ENCODE data around the gene ATP9A.

ATP9A gene

GRCh38 chr20:51797357-51798025, 29.3 kb upstream of the ATP9A start (continued):
- TF ChIP-seq ZNF174 (tag by site-specific recombination; IDR thresholded peaks at IDR 0.05) (no peak), ZNF837 (tag by site-specific recombination; IDR thresholded peaks at IDR 0.05) (no peak), ZNF239 (tag by site-specific recombination; IDR thresholded peaks at IDR 0.05) (no peak), ZNF548 (tag by site-specific recombination; IDR thresholded peaks at IDR 0.05) (no peak), ZNF660 (tag by site-specific recombination; IDR thresholded peaks at IDR 0.05) (no peak), ZNF513 (tag by site-specific recombination; IDR thresholded peaks at IDR 0.05) (no peak), OSR2 (tag by site-specific recombination; IDR thresholded peaks at IDR 0.05) (peak; percentile 97), ZSCAN30 (tag by site-specific recombination; IDR thresholded peaks at IDR 0.05) (no peak; the same call in 1 of the 2 replicates), ZNF426 (tag by site-specific recombination; IDR thresholded peaks at IDR 0.05) (no peak), GLI4 (tag by site-specific recombination; IDR thresholded peaks at IDR 0.05) (no peak), ZFP69B (tag by site-specific recombination; IDR thresholded peaks at IDR 0.05) (no peak), ZNF132 (tag by site-specific recombination; IDR thresholded peaks at IDR 0.05; ENCODE audit: borderline replicate concordance) (no peak), ZNF184 (tag by site-specific recombination; IDR thresholded peaks at IDR 0.05) (no peak), ZNF404 (tag by site-specific recombination; IDR thresholded peaks at IDR 0.05) (no peak), OVOL3 (tag by site-specific recombination; IDR thresholded peaks at IDR 0.05) (0 out of 2 replicates have a peak, but pooled peaks have one; percentile 25), ZNF155 (tag by site-specific recombination; IDR thresholded peaks at IDR 0.05) (no peak), ZNF530 (tag by site-specific recombination; IDR thresholded peaks at IDR 0.05; ENCODE audit: low read depth) (no peak), ZNF626 (tag by site-specific recombination; IDR thresholded peaks at IDR 0.05) (no peak), ZNF544 (tag by site-specific recombination; IDR thresholded peaks at IDR 0.05) (no peak), ZNF830 (tag by site-specific recombination; IDR thresholded peaks at IDR 0.05; ENCODE audit: low read depth) (no peak), ZNF518A (tag by site-specific recombination; conservative IDR thresholded peaks at IDR 0.05; ENCODE audit: low read depth) (0 out of 2 replicates have a peak, but pooled peaks have one; percentile 12), GLIS1 (tag by site-specific recombination; IDR thresholded peaks at IDR 0.05) (peak; percentile 41), ZNF768 (tag by site-specific recombination; IDR thresholded peaks at IDR 0.05) (no peak), ZNF398 (tag by site-specific recombination; IDR thresholded peaks at IDR 0.05) (no peak), PRDM1 (tag by site-specific recombination; IDR thresholded peaks at IDR 0.05) (peak; percentile 33; the same call in 1 of the 2 replicates), SP2 (tag by site-specific recombination; IDR thresholded peaks at IDR 0.05) (no peak), ZNF140 (tag by site-specific recombination; IDR thresholded peaks at IDR 0.05) (no peak), ZBTB20 (tag by site-specific recombination; IDR thresholded peaks at IDR 0.05) (peak; percentile 51; the same call in 1 of the 2 replicates), ZNF670 (tag by site-specific recombination; IDR thresholded peaks at IDR 0.05; ENCODE audit: low read depth) (no peak), BCL11A (tag by site-specific recombination; IDR thresholded peaks at IDR 0.05; ENCODE audit: low read depth) (no peak), RBAK (tag by site-specific recombination; IDR thresholded peaks at IDR 0.05) (no peak), ZNF391 (tag by site-specific recombination; IDR thresholded peaks at IDR 0.05; ENCODE audit: borderline replicate concordance, low read depth) (no peak), ZNF214 (tag by site-specific recombination; IDR thresholded peaks at IDR 0.05; ENCODE audit: borderline replicate concordance) (no peak), ZXDB (tag by site-specific recombination; IDR thresholded peaks at IDR 0.05) (peak; percentile 39; the same call in 1 of the 2 replicates)

Data from HEK293 (cell line).